BLaER1 (cell line): ENCODE measurements around the gene ATP8A1.

ENCODE experiments used
- H3K27ac ChIP-seq: shearing (Covaris generic); formaldehyde crosslinking; 2 replicates; pipeline ENCODE4 v1.8.1; 2022
- H3K27me3 ChIP-seq: shearing (Covaris generic); formaldehyde crosslinking; 2 replicates; pipeline ENCODE4 v1.8.1; 2022
- H3K36me3 ChIP-seq: shearing (Covaris generic); formaldehyde crosslinking; 2 replicates; pipeline ENCODE4 v1.8.1; 2022
- H3K4me1 ChIP-seq: shearing (Covaris generic); formaldehyde crosslinking; 2 replicates; pipeline ENCODE4 v1.8.1; 2022
- H3K4me2 ChIP-seq: shearing (Covaris generic); formaldehyde crosslinking; 2 replicates; pipeline ENCODE4 v1.8.1; 2022
- H3K4me3 ChIP-seq: shearing (Covaris generic); formaldehyde crosslinking; 2 replicates; pipeline ENCODE4 v1.8.1; 2022
- H3K9ac ChIP-seq: shearing (Covaris generic); formaldehyde crosslinking; 2 replicates; pipeline ENCODE4 v1.8.1; 2022
- H3K9me3 ChIP-seq: shearing (Covaris generic); formaldehyde crosslinking; 2 replicates; pipeline ENCODE4 v1.8.1; 2022
- H4K20me1 ChIP-seq: shearing (Covaris generic); formaldehyde crosslinking; 2 replicates; pipeline ENCODE4 v1.8.1; 2022
- Cebpa-rat ChIP-seq: shearing (Covaris generic); IDR thresholded peaks from 2 replicates; pipeline ENCODE4 v1.8.1; 2022

Gene ATP8A1

GRCh38 chr4:42612898-42613297 lies 44.0 kb downstream of the ATP8A1 start:
- Histone ChIP-seq H4K20me1 (no peaks in the 10 kb centered on the region), H3K36me3 (peaks cover 64% of the 10 kb centered on the region)
- no peak for TF ChIP-seq Cebpa-rat

GRCh38 chr4:42610941-42611340 lies 46.0 kb downstream of the ATP8A1 start:
- Histone ChIP-seq H3K36me3 (peaks cover 67% of the 10 kb centered on the region), H3K27me3 (no peaks in the 10 kb centered on the region), H3K9me3 (no peaks in the 10 kb centered on the region), H4K20me1 (no peaks in the 10 kb centered on the region), H3K9ac (no peak overlapping the region), H3K4me3 (no peak overlapping the region), H3K4me1 (no peaks in the 10 kb centered on the region), H3K27ac (no peak overlapping the region), H3K4me2 (no peak overlapping the region)
- TF ChIP-seq Cebpa-rat: no peak

More at GRCh38 chr4:42612898-42613297, 44.0 kb downstream of the ATP8A1 start:
- Histone ChIP-seq H3K4me2 (no peak overlapping the region), H3K27ac (no peak overlapping the region), H3K4me3 (no peak overlapping the region), H3K9me3 (no peaks in the 10 kb centered on the region), H3K27me3 (no peaks in the 10 kb centered on the region), H3K9ac (no peak overlapping the region), H3K4me1 (no peaks in the 10 kb centered on the region)

GRCh38 chr4:42609051-42609450 lies 47.9 kb downstream of the ATP8A1 start:
- H3K27ac ChIP-seq: no peak overlapping the region
- no peaks in the 10 kb centered on the region for H3K27me3 ChIP-seq
- H4K20me1 ChIP-seq: no peaks in the 10 kb centered on the region
- H3K36me3 ChIP-seq: peaks cover 61% of the 10 kb centered on the region
- H3K9me3 ChIP-seq: no peaks in the 10 kb centered on the region
- no peak for TF ChIP-seq Cebpa-rat
- no peaks in the 10 kb centered on the region for H3K4me1 ChIP-seq
- H3K4me2 ChIP-seq: no peak overlapping the region
- H3K4me3 ChIP-seq: no peak overlapping the region
- no peak overlapping the region for H3K9ac ChIP-seq

- no peak overlapping the region for H3K4me2 ChIP-seq
- no peaks in the 10 kb centered on the region for H4K20me1 ChIP-seq
- H3K27me3 ChIP-seq: no peaks in the 10 kb centered on the region
- H3K4me1 ChIP-seq: no peaks in the 10 kb centered on the region
- peaks cover 56% of the 10 kb centered on the region for H3K36me3 ChIP-seq
- no peak overlapping the region for H3K4me3 ChIP-seq
- H3K9ac ChIP-seq: no peak overlapping the region
- H3K9me3 ChIP-seq: no peaks in the 10 kb centered on the region
- no peak for TF ChIP-seq Cebpa-rat
- no peak overlapping the region for H3K27ac ChIP-seq
Measured at GRCh38 chr4:42608551-42608950, 48.4 kb downstream of the ATP8A1 start.

GRCh38 chr4:42607011-42607726 lies 49.7 kb downstream of the ATP8A1 start:
- no peak overlapping the region for H3K27ac ChIP-seq
- H3K4me3 ChIP-seq: no peak overlapping the region
- no peaks in the 10 kb centered on the region for H3K4me1 ChIP-seq
- H3K9ac ChIP-seq: no peak overlapping the region
- H3K36me3 ChIP-seq: peaks cover 51% of the 10 kb centered on the region
- H4K20me1 ChIP-seq: no peaks in the 10 kb centered on the region
- no peaks in the 10 kb centered on the region for H3K27me3 ChIP-seq
- no peaks in the 10 kb centered on the region for H3K9me3 ChIP-seq
- no peak overlapping the region for H3K4me2 ChIP-seq
- TF ChIP-seq Cebpa-rat: no peak

- no peaks in the 10 kb centered on the region for H4K20me1 ChIP-seq
- TF ChIP-seq Cebpa-rat: no peak
- no peak overlapping the region for H3K4me3 ChIP-seq
- H3K27ac ChIP-seq: no peak overlapping the region
- no peak overlapping the region for H3K9ac ChIP-seq
- peaks cover 7% of the 10 kb centered on the region; the same call in 1 of the 2 replicates for H3K4me1 ChIP-seq
- H3K36me3 ChIP-seq: peaks cover 33% of the 10 kb centered on the region
- no peak overlapping the region for H3K4me2 ChIP-seq
- H3K9me3 ChIP-seq: no peaks in the 10 kb centered on the region
- H3K27me3 ChIP-seq: no peaks in the 10 kb centered on the region
Measured at GRCh38 chr4:42605264-42605663, 51.6 kb downstream of the ATP8A1 start.

- Histone ChIP-seq H3K9me3 (no peaks in the 10 kb centered on the region), H3K4me2 (no peak overlapping the region), H3K9ac (no peak overlapping the region), H3K36me3 (peaks cover 22% of the 10 kb centered on the region), H4K20me1 (no peaks in the 10 kb centered on the region), H3K27ac (no peak overlapping the region), H3K27me3 (no peaks in the 10 kb centered on the region), H3K4me3 (no peak overlapping the region), H3K4me1 (peaks cover 7% of the 10 kb centered on the region; the same call in 1 of the 2 replicates)
- no peak for TF ChIP-seq Cebpa-rat
Measured at GRCh38 chr4:42603862-42604261, 53.0 kb downstream of the ATP8A1 start.

- Histone ChIP-seq H3K4me1 (peaks cover 7% of the 10 kb centered on the region; the same call in 1 of the 2 replicates), H3K27ac (no peak overlapping the region), H3K36me3 (peaks cover 14% of the 10 kb centered on the region), H3K4me3 (no peak overlapping the region), H3K4me2 (no peak overlapping the region), H3K9ac (no peak overlapping the region), H4K20me1 (no peaks in the 10 kb centered on the region), H3K9me3 (no peaks in the 10 kb centered on the region), H3K27me3 (no peaks in the 10 kb centered on the region)
- TF ChIP-seq Cebpa-rat: no peak
Measured at GRCh38 chr4:42600578-42600977, 56.3 kb downstream of the ATP8A1 start.

- Histone ChIP-seq H3K4me1 (peaks cover 7% of the 10 kb centered on the region; the same call in 1 of the 2 replicates), H3K36me3 (peaks cover 5% of the 10 kb centered on the region; the same call in 1 of the 2 replicates), H3K9me3 (no peaks in the 10 kb centered on the region), H4K20me1 (no peaks in the 10 kb centered on the region), H3K27ac (no peak overlapping the region), H3K4me2 (no peak overlapping the region), H3K27me3 (no peaks in the 10 kb centered on the region), H3K9ac (no peak overlapping the region), H3K4me3 (no peak overlapping the region)
- no peak for TF ChIP-seq Cebpa-rat
Measured at GRCh38 chr4:42596918-42597317, 60.0 kb downstream of the ATP8A1 start.

- Histone ChIP-seq H3K27me3 (no peaks in the 10 kb centered on the region), H3K9ac (no peak overlapping the region), H3K4me2 (no peak overlapping the region), H3K4me3 (no peak overlapping the region), H4K20me1 (no peaks in the 10 kb centered on the region), H3K36me3 (peaks cover 5% of the 10 kb centered on the region; the same call in 1 of the 2 replicates), H3K4me1 (no peaks in the 10 kb centered on the region), H3K27ac (no peak overlapping the region), H3K9me3 (no peaks in the 10 kb centered on the region)
- TF ChIP-seq Cebpa-rat: no peak
Measured at GRCh38 chr4:42594888-42595287, 62.0 kb downstream of the ATP8A1 start.
